GM18507 (cell line): ENCODE measurements around the gene LRRC28.

Source experiments
- DNase-seq: peaks from one replicate; pipeline ENCODE4 v3.0.0; 2011; ENCODE audit warnings: low read depth; ENCODE audit not compliant: insufficient read length; ENCODE audit errors: extremely low spot score
- FAIRE-seq: peaks from 2 replicates; lab custom pipeline; 2011; peaks lifted over from hg19 to GRCh38; lab: Jason Lieb, UNC

LRRC28 gene

GRCh38 chr15:99409097-99409473 is 157.8 kb downstream of the LRRC28 start:
- FAIRE-seq (peak; percentile 59), DNase-seq (peak; percentile 26)

GRCh38 chr15:99409560-99409959 is 158.3 kb downstream of the LRRC28 start:
- DNase-seq: no peak
- no peak for FAIRE-seq

GRCh38 chr15:99410477-99410876 is 159.2 kb downstream of the LRRC28 start:
- FAIRE-seq: no peak
- no peak for DNase-seq

- FAIRE-seq: no peak
- DNase-seq: no peak
These were observed 160.0 kb downstream of the LRRC28 start for GRCh38 chr15:99411234-99411633.

GRCh38 chr15:99412082-99412481 is 160.8 kb downstream of the LRRC28 start:
- FAIRE-seq (no peak), DNase-seq (no peak)

- no peak for FAIRE-seq
- DNase-seq: no peak
These were observed 161.3 kb downstream of the LRRC28 start for GRCh38 chr15:99412626-99413025.

- FAIRE-seq: no peak
- DNase-seq: no peak
These were observed 162.9 kb downstream of the LRRC28 start for GRCh38 chr15:99413955-99414754.

- no peak for FAIRE-seq
- no peak for DNase-seq
These were observed 163.8 kb downstream of the LRRC28 start for GRCh38 chr15:99414755-99415731.

- no peak for DNase-seq
- no peak for FAIRE-seq
These were observed 165.2 kb downstream of the LRRC28 start for GRCh38 chr15:99416191-99417188.

GRCh38 chr15:99421172-99421656 is 169.9 kb downstream of the LRRC28 start:
- DNase-seq: no peak
- FAIRE-seq: no peak

GRCh38 chr15:99421758-99422157 is 170.5 kb downstream of the LRRC28 start:
- FAIRE-seq (no peak), DNase-seq (no peak)

- no peak for DNase-seq
- FAIRE-seq: no peak
These were observed 172.2 kb downstream of the LRRC28 start for GRCh38 chr15:99423186-99424130.

GRCh38 chr15:99424131-99424571 is 172.9 kb downstream of the LRRC28 start:
- FAIRE-seq (no peak), DNase-seq (no peak)

GRCh38 chr15:99424978-99425656 is 173.8 kb downstream of the LRRC28 start:
- DNase-seq: no peak
- FAIRE-seq: peak; percentile 62

GRCh38 chr15:99425657-99426301 is 174.5 kb downstream of the LRRC28 start:
- no peak for DNase-seq
- FAIRE-seq: no peak

- DNase-seq (no peak), FAIRE-seq (no peak)
These were observed 175.3 kb downstream of the LRRC28 start for GRCh38 chr15:99426431-99427105.

- DNase-seq (no peak), FAIRE-seq (no peak)
These were observed 175.9 kb downstream of the LRRC28 start for GRCh38 chr15:99427210-99427609.
